Mesendoderm (in vitro differentiated cells): ENCODE results near the gene ERCC6.
A peak's percentile ranks its signal among the peaks of the same experiment; 100 is the strongest.

Source experiments
- DNase-seq: peaks from one replicate; pipeline ENCODE4 v3.0.0; 2013
- H2AK5ac ChIP-seq: 2 replicates; pipeline ENCODE4 v1.6.1; 2013; ENCODE audit warnings: low read length, inconsistent platforms
- H2BK120ac ChIP-seq: 2 replicates; pipeline ENCODE4 v1.6.1; 2013; ENCODE audit warnings: low read depth, mild to moderate bottlenecking, low read length, moderate library complexity, mixed read lengths
- H2BK15ac ChIP-seq: replicated peaks from 2 replicates; pipeline ENCODE4 v1.6.1; 2013; ENCODE audit warnings: low read depth, mild to moderate bottlenecking, moderate library complexity
- H2BK5ac ChIP-seq: 2 replicates; pipeline ENCODE4 v1.6.1; 2013; ENCODE audit warnings: low read length, inconsistent platforms
- H3K18ac ChIP-seq: 2 replicates; pipeline ENCODE4 v1.6.1; 2013; ENCODE audit warnings: mild to moderate bottlenecking, low read length, mixed read lengths
- H3K23ac ChIP-seq: one replicate; pipeline ENCODE4 v1.6.1; 2013; ENCODE audit warnings: low read length
- H3K27ac ChIP-seq: 2 replicates; pipeline ENCODE4 v1.5.1; 2013; ENCODE audit warnings: low read depth, mild to moderate bottlenecking, inconsistent platforms, low read length, moderate library complexity
- H3K27me3 ChIP-seq: 2 replicates; pipeline ENCODE4 v1.6.1; 2013; ENCODE audit warnings: low read length, control low read depth, mild to moderate bottlenecking, inconsistent platforms; ENCODE audit not compliant: insufficient read depth, poor library complexity
- H3K36me3 ChIP-seq: 2 replicates; pipeline ENCODE4 v1.6.1; 2013; ENCODE audit warnings: low read length, inconsistent platforms; ENCODE audit not compliant: control insufficient read depth, insufficient read depth
- H3K4ac ChIP-seq: one replicate; pipeline ENCODE4 v1.6.1; 2013; ENCODE audit warnings: low read depth, mild to moderate bottlenecking, low read length, moderate library complexity
- H3K4me1 ChIP-seq: 2 replicates; pipeline ENCODE4 v1.6.1; 2013; ENCODE audit warnings: low read depth, low read length, inconsistent platforms; ENCODE audit not compliant: control insufficient read depth
- H3K4me2 ChIP-seq: 2 replicates; pipeline ENCODE4 v1.6.1; 2013; ENCODE audit warnings: low read length
- H3K4me3 ChIP-seq: 2 replicates; pipeline ENCODE4 v1.5.1; 2013; ENCODE audit warnings: mild to moderate bottlenecking, low read length
- H3K56ac ChIP-seq: one replicate; pipeline ENCODE4 v1.6.1; 2013; ENCODE audit warnings: low read length
- H3K79me1 ChIP-seq: 2 replicates; pipeline ENCODE4 v1.6.1; 2013; ENCODE audit warnings: low read length, inconsistent platforms
- H3K79me2 ChIP-seq: 2 replicates; pipeline ENCODE4 v1.6.1; 2013; ENCODE audit warnings: mild to moderate bottlenecking, low read length; ENCODE audit not compliant: control insufficient read depth, insufficient read depth
- H3K9ac ChIP-seq: 2 replicates; pipeline ENCODE4 v1.6.1; 2013; ENCODE audit warnings: low read length, inconsistent platforms
- H4K5ac ChIP-seq: one replicate; pipeline ENCODE4 v1.6.1; 2013; ENCODE audit warnings: low read length
- H4K8ac ChIP-seq: one replicate; pipeline ENCODE4 v1.6.1; 2013; ENCODE audit warnings: low read depth, mild to moderate bottlenecking, control low read depth, low read length, moderate library complexity
- WGBS: extraction: QIAGEN DNeasy Blood & Tissue Kit; methylation state at CpG from one replicate; pipeline ENCODE4 v1.1.7; 2013; ENCODE audit warnings: low lambda C conversion rate, missing lambda C conversion rate; ENCODE audit not compliant: insufficient coverage; ENCODE audit errors: extremely low coverage; 5-methylcytosine and 5-hydroxymethylcytosine counted together

ERCC6 gene

DNA sequence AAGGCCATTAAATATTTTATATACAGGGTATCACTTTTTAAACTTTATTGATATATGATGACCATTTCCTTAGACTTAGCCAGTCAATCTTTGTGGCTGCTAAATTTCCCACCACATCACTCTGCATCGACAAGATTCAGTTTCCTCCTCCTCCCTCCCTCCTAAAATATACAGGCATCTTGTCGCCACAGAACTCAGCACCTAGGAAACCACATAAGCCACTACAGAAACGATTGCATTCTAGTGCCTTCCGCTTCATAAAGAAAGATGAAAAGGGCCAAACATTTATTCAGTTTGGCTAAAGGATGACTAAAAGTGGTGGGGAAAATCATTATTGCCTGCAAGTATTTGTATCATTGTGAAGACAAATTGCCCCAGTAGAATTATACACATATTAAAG, 30.7 kb downstream of the ERCC6 start:
- Histone ChIP-seq H2BK120ac (no peak overlapping the region), H3K27ac (no peak overlapping the region), H3K9ac (no peak overlapping the region), H2BK5ac (no peak overlapping the region), H3K4me3 (no peak overlapping the region), H3K79me2 (no peaks in the 10 kb centered on the region), H3K4me2 (no peak overlapping the region), H3K36me3 (no peaks in the 10 kb centered on the region), H4K5ac (no peak overlapping the region), H3K56ac (no peak overlapping the region), H3K18ac (no peak overlapping the region), H3K79me1 (no peaks in the 10 kb centered on the region), H3K4me1 (no peaks in the 10 kb centered on the region), H3K23ac (no peak overlapping the region), H3K27me3 (no peaks in the 10 kb centered on the region), H4K8ac (no peak overlapping the region), H2AK5ac (no peak overlapping the region), H2BK15ac (no peak overlapping the region), H3K4ac (no peak overlapping the region)
- no CpG with 5 or more reads among the region's 4 CpGs for whole genome bisulfite sequencing
- no peak for DNase-seq

DNA sequence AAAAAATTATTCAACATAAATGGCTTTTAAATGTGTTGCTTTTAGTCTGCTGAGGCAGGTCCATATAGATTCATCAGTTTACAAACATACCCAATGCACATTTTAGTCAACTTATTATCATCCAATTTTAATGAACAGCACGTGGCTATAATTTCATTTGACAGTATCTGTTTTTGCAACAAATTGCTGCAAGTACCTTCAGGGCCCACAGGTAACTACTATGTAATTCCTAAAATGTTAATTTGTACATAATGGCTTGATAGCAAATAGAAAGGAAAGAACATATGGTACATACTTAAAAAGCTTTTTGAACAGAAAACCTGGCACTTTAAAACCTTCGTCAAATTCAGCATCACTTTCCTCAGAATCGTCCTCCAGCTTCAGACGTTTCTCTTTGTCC, 33.3 kb downstream of the ERCC6 start:
- H3K79me1 ChIP-seq = no peaks in the 10 kb centered on the region
- no peak overlapping the region for H2AK5ac ChIP-seq
- no peak overlapping the region for H3K18ac ChIP-seq
- no peak overlapping the region for H3K56ac ChIP-seq
- no peak overlapping the region for H3K4ac ChIP-seq
- H3K4me3 ChIP-seq = no peak overlapping the region
- no CpG with 5 or more reads among the region's 4 CpGs for WGBS
- no peak overlapping the region for H3K27ac ChIP-seq
- H3K36me3 ChIP-seq = no peaks in the 10 kb centered on the region
- H2BK5ac ChIP-seq = no peak overlapping the region
- H3K4me2 ChIP-seq = no peak overlapping the region
- H3K9ac ChIP-seq = no peak overlapping the region
- no peak overlapping the region for H2BK120ac ChIP-seq
- H3K27me3 ChIP-seq = no peaks in the 10 kb centered on the region
- DNase-seq = no peak
- no peak overlapping the region for H4K5ac ChIP-seq
- H3K4me1 ChIP-seq = no peaks in the 10 kb centered on the region
- H2BK15ac ChIP-seq = no peak overlapping the region
- no peak overlapping the region for H4K8ac ChIP-seq
- H3K79me2 ChIP-seq = no peaks in the 10 kb centered on the region
- no peak overlapping the region for H3K23ac ChIP-seq

DNA sequence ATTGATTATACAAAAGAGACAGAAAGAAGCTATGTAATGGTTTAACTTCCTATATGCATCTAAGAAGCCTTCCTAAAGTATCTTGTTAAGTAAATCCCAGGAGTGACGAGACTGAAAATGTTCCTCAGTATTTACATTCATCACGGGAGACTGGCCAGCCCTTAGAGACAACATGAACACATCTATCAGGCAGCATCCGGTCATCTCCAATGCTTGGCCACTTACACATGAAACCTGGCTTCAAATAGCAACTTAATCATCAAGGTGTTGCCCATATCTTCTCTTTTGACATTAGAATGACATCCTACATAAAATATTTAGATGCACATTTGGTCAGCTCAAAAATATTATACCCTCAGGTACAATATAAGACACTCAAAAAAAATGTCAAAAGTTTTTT, 33.8 kb downstream of the ERCC6 start:
- no peak overlapping the region for H2AK5ac ChIP-seq
- H3K23ac ChIP-seq = no peak overlapping the region
- H3K56ac ChIP-seq = no peak overlapping the region
- no CpG with 5 or more reads among the region's 3 CpGs for WGBS
- H2BK15ac ChIP-seq = no peak overlapping the region
- no peak overlapping the region for H3K9ac ChIP-seq
- H3K4me1 ChIP-seq = no peaks in the 10 kb centered on the region
- DNase-seq = no peak
- H3K27ac ChIP-seq = no peak overlapping the region
- no peak overlapping the region for H3K4ac ChIP-seq
- H3K27me3 ChIP-seq = no peaks in the 10 kb centered on the region
- no peak overlapping the region for H3K4me2 ChIP-seq
- H2BK5ac ChIP-seq = no peak overlapping the region
- H4K5ac ChIP-seq = no peak overlapping the region
- no peaks in the 10 kb centered on the region for H3K36me3 ChIP-seq
- H2BK120ac ChIP-seq = no peak overlapping the region
- H4K8ac ChIP-seq = no peak overlapping the region
- H3K4me3 ChIP-seq = no peak overlapping the region
- H3K18ac ChIP-seq = no peak overlapping the region
- H3K79me1 ChIP-seq = no peaks in the 10 kb centered on the region
- no peaks in the 10 kb centered on the region for H3K79me2 ChIP-seq

DNA sequence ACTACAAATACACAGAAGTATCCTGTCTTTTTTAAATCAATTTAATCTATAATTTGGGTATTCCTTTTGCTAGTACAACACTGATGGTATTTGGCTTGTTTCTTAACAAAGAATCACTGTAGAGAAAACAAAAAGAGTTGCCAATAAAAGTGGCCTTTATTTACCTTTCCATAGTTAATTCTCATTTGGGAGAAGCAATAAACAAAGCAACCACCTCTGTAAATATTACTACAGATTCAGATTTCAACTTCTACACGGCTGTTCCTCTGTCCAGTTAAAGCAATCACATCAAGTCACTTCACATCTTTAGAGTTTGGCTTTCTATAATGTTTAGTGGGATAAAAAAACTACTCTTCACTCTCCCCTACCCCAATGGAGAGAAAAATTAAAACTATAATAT, 34.4 kb downstream of the ERCC6 start:
- H3K79me1 ChIP-seq = no peaks in the 10 kb centered on the region
- H3K36me3 ChIP-seq = no peaks in the 10 kb centered on the region
- no peak for DNase-seq
- no peak overlapping the region for H3K4me2 ChIP-seq
- H3K27me3 ChIP-seq = no peaks in the 10 kb centered on the region
- H3K4me1 ChIP-seq = no peaks in the 10 kb centered on the region
- H4K5ac ChIP-seq = no peak overlapping the region
- H3K4ac ChIP-seq = no peak overlapping the region
- no peak overlapping the region for H4K8ac ChIP-seq
- no peak overlapping the region for H3K18ac ChIP-seq
- no peak overlapping the region for H3K4me3 ChIP-seq
- WGBS = no CpG with 5 or more reads among the region's 1 CpG
- no peak overlapping the region for H2AK5ac ChIP-seq
- H3K27ac ChIP-seq = no peak overlapping the region
- H3K79me2 ChIP-seq = no peaks in the 10 kb centered on the region
- H2BK15ac ChIP-seq = no peak overlapping the region
- H2BK5ac ChIP-seq = no peak overlapping the region
- no peak overlapping the region for H3K23ac ChIP-seq
- H3K9ac ChIP-seq = no peak overlapping the region
- H2BK120ac ChIP-seq = no peak overlapping the region
- no peak overlapping the region for H3K56ac ChIP-seq

DNA sequence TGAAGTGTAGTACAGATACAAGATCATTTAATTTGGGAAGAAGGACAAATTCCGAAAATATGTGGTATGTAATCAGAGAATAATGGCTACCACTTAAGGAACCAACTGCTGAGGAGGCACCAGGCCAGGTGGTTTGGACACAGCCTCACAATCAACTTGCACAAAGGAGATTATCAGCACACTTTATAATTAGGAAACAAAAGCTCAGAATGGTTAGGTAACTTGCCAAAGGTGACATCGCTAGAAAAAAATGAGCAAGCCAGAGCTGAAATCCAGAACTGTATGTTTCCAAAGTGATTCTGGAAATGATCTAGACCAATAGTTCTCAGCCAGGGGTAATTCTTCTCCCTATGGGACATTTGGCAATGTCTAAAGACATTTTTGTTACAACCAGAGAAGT, 36.6 kb downstream of the ERCC6 start:
- no peak overlapping the region for H3K27ac ChIP-seq
- H4K5ac ChIP-seq = no peak overlapping the region
- no peaks in the 10 kb centered on the region for H3K36me3 ChIP-seq
- no peaks in the 10 kb centered on the region for H3K4me1 ChIP-seq
- DNase-seq = peak; percentile 10
- H3K4me3 ChIP-seq = no peak overlapping the region
- no peak overlapping the region for H3K4me2 ChIP-seq
- no peak overlapping the region for H3K4ac ChIP-seq
- no peak overlapping the region for H3K9ac ChIP-seq
- H2AK5ac ChIP-seq = no peak overlapping the region
- no peaks in the 10 kb centered on the region for H3K79me1 ChIP-seq
- H3K56ac ChIP-seq = no peak overlapping the region
- H4K8ac ChIP-seq = no peak overlapping the region
- no peaks in the 10 kb centered on the region for H3K79me2 ChIP-seq
- WGBS = no CpG with 5 or more reads among the region's 2 CpGs
- H2BK120ac ChIP-seq = no peak overlapping the region
- no peak overlapping the region for H2BK15ac ChIP-seq
- no peak overlapping the region for H3K18ac ChIP-seq
- H3K27me3 ChIP-seq = no peaks in the 10 kb centered on the region
- no peak overlapping the region for H3K23ac ChIP-seq
- H2BK5ac ChIP-seq = no peak overlapping the region

DNA sequence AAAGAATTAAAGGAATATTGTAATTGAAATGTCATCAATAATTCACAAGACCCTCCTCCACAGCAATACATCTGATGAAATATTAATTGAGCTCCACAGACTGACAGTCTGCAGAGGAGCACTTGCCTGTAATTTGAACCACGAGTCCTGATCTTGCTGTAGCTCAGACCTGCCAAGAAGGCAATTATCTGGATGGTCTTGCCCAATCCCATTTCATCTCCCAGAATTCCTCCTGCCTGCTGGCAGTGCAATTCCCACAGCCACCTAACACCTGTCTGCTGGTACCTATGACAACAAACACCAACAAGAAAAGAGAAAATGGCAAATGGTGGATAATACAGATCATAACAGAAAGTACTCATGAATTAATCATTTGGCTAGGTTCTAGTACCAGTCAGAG, 38.5 kb downstream of the ERCC6 start:
- no CpG with 5 or more reads among the region's 1 CpG for WGBS

More for the DNA sequence above, 38.5 kb downstream of the ERCC6 start:
- H3K4me3 ChIP-seq = no peak overlapping the region
- no peak overlapping the region for H3K56ac ChIP-seq
- no peak overlapping the region for H2AK5ac ChIP-seq
- peak; percentile 64 for DNase-seq
- no peak overlapping the region for H3K27ac ChIP-seq
- no peaks in the 10 kb centered on the region for H3K79me1 ChIP-seq
- no peak overlapping the region for H2BK120ac ChIP-seq
- H3K9ac ChIP-seq = no peak overlapping the region
- H2BK5ac ChIP-seq = no peak overlapping the region
- H3K27me3 ChIP-seq = no peaks in the 10 kb centered on the region
- H3K4ac ChIP-seq = no peak overlapping the region
- no peak overlapping the region for H3K4me2 ChIP-seq
- no peaks in the 10 kb centered on the region for H3K36me3 ChIP-seq
- H3K23ac ChIP-seq = no peak overlapping the region
- H3K4me1 ChIP-seq = no peaks in the 10 kb centered on the region
- H2BK15ac ChIP-seq = no peak overlapping the region
- H4K8ac ChIP-seq = no peak overlapping the region
- no peak overlapping the region for H4K5ac ChIP-seq
- no peaks in the 10 kb centered on the region for H3K79me2 ChIP-seq
- H3K18ac ChIP-seq = no peak overlapping the region
